ENCODE data around the gene GPRC5C. TPM values are rescaled to one million over a fixed set of nuclear protein-coding genes. Genes with fewer than 3 reads are reported as not detected.

GPRC5C gene
- total and polyA plus RNA-seq, 2 of the 8 experiments (the other 6 are each of a cell fraction or from before 2014, with no cell fraction given), result 18.3 to 55.8 TPM

GRCh38 chr17:74472890-74473289, 41.0 kb downstream of the GPRC5C start:
- Histone ChIP-seq H4K20me1 (replicated peaks in 1 of 2; ENCODE audit: control insufficient read depth in 1 of 2, insufficient read depth in 2 of 2, low read length in 2 of 2) (no peaks in the 10 kb centered on the region), H3K23ac (ENCODE audit: insufficient read length) (no peak overlapping the region), H3K9me3 (ENCODE audit: insufficient read depth in 2 of 2, low read depth in 1 of 2, low read length in 1 of 2) (peaks cover 7 to 13% of the 10 kb centered on the region in 2 experiments; a peak in 2 of 4 replicates), H2BK20ac (ENCODE audit: low read length) (no peak overlapping the region), H3K9ac (replicated peaks in 1 of 4; ENCODE audit: extremely low read depth in 1 of 4, low read depth in 3 of 4, low read length in 3 of 4) (no peak overlapping the region), H3K4me2 (ENCODE audit: insufficient read depth in 1 of 2, low read depth in 2 of 2, low read length in 2 of 2) (no peak overlapping the region), H3K36me3 (ENCODE audit: control insufficient read depth in 2 of 4, insufficient read depth in 4 of 4, low read length in 3 of 4) (no peaks in the 10 kb centered on the region), H3K18ac (ENCODE audit: extremely low read depth, low read length) (no peak overlapping the region), H2AK5ac (ENCODE audit: low read depth, low read length) (no peak overlapping the region), H3K79me2 (ENCODE audit: control insufficient read depth in 1 of 2, insufficient read depth in 2 of 2, low read length in 2 of 2) (no peaks in the 10 kb centered on the region), H3K4ac (replicated peaks; ENCODE audit: insufficient read length, low read depth, low read length) (no peak overlapping the region), H4K8ac (ENCODE audit: extremely low read depth, insufficient read depth, low read length) (no peak overlapping the region), H3K4me1 (replicated peaks in 1 of 4; ENCODE audit: control insufficient read depth in 3 of 4, insufficient read depth in 4 of 4, low read length in 3 of 4) (no peaks in the 10 kb centered on the region), H3K56ac (replicated peaks; ENCODE audit: insufficient read length, low read depth, low read length) (no peak overlapping the region), H2BK12ac (ENCODE audit: low read depth, low read length) (no peak overlapping the region), H2AFZ (ENCODE audit: low read length) (no peak overlapping the region), H4K5ac (ENCODE audit: insufficient read length, low read depth, low read length) (no peak overlapping the region), H2BK120ac (replicated peaks; ENCODE audit: low read depth, low read length) (no peak overlapping the region), H3K27ac (ENCODE audit: low read depth, low read length) (no peak overlapping the region), H3K23me2 (ENCODE audit: low read depth, low read length) (no peaks in the 10 kb centered on the region), H3K4me3 (ENCODE audit: extremely low read depth in 1 of 4, insufficient read depth in 2 of 4, low read depth in 3 of 4, low read length in 4 of 4) (no peak overlapping the region), H3K14ac (ENCODE audit: insufficient read length) (no peak overlapping the region), H3K27me3 (replicated peaks in 1 of 4; ENCODE audit: control insufficient read depth in 3 of 4, extremely low read depth in 1 of 4, insufficient read depth in 3 of 4, low read length in 3 of 4) (peaks cover 0 to 2% (median 0%) of the 10 kb centered on the region in 4 experiments; a peak in 2 of 7 replicates), H4K91ac (replicated peaks; ENCODE audit: insufficient read length, low read length) (no peak overlapping the region), H2BK5ac (ENCODE audit: low read depth, low read length) (no peak overlapping the region), H3K79me1 (ENCODE audit: low read depth, low read length) (no peaks in the 10 kb centered on the region), H2BK15ac (ENCODE audit: low read length) (no peak overlapping the region)
- TF ChIP-seq SP4 (IDR thresholded peaks at IDR 0.05; ENCODE audit: low read length) (no peak), MAFK (IDR thresholded peaks at IDR 0.05; ENCODE audit: low read depth, low read length) (no peak), KDM1A (IDR thresholded peaks at IDR 0.05; ENCODE audit: borderline replicate concordance, low read length) (no peak), RFX5 (IDR thresholded peaks at IDR 0.05; ENCODE audit: borderline replicate concordance, low read depth, low read length) (no peak), EZH2 (IDR thresholded peaks at IDR 0.05; ENCODE audit: low read depth, low read length, severe bottlenecking) (no peak)
- POLR2A ChIA-PET (ENCODE audit: partially characterized antibody), result interaction anchor here (1.1 kb wide), 1 partner anchor 14 kb away, joined by 3 read pairs; no protein-coding TSS in a partner anchor
- CTCF ChIA-PET (ENCODE audit: partially characterized antibody), result interaction anchor here (0.6 to 4.1 kb wide), 6 partner anchors 12 to 99 kb away, joined by 3 to 25 read pairs (median 4); no protein-coding TSS in a partner anchor
- WGBS, 2 experiments (ENCODE audit: extremely low coverage in 1 of 2, insufficient coverage in 1 of 2, insufficient read length in 1 of 2, insufficient replicate concordance in 2 of 2, low coverage in 1 of 2, low lambda C conversion rate in 2 of 2, missing lambda C conversion rate in 1 of 2), result 69% methylated on average over 4 of the region's 4 CpGs; no CpG with 5 or more reads in 1 of the 2 experiments
- DNase-seq (ENCODE audit: low read depth in 1 of 2, low spot score in 2 of 2), result no peak
- FAIRE-seq, result no peak
